Stimulated activated CD8-positive, alpha-beta memory T cell treated with anti-CD3 and anti-CD28 coated beads, Interleukin-15, amount 100 ng/mL, for 24 hours (primary cell): ENCODE data around the gene SLC7A14.

Source experiments
- DNase-seq: peaks from one replicate; pipeline ENCODE4 v3.0.0-alpha.2; 2020; ENCODE audit warnings: low read depth

SLC7A14 gene

DNA sequence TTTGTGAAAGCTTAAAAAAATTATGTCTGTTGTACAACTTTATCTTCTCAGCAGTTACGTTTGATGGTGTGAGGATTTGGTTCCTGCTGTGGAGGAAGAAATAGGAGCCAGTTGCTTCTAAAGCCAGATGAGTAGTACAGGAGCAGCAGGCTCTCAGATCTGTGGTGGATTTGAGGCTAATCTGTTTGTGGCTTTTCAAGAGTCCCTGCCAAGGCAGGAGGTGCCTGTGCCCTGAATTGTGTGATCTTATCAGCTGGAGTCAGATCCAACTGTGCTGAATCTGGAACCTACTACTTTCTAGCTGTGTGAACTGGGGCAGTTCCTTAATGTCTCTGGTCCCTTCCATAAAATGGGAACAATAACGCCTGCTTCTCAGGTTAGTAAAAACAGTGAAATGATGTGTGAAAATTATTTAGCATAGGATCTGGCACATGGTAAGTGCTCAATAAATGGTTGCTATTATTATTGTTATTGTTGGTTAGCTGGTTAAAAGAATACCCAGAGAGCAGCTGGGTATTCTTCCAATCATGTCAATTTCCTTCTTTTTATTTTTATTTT, 159.6 kb downstream of the SLC7A14 start:
- DNase-seq = no peak

DNA sequence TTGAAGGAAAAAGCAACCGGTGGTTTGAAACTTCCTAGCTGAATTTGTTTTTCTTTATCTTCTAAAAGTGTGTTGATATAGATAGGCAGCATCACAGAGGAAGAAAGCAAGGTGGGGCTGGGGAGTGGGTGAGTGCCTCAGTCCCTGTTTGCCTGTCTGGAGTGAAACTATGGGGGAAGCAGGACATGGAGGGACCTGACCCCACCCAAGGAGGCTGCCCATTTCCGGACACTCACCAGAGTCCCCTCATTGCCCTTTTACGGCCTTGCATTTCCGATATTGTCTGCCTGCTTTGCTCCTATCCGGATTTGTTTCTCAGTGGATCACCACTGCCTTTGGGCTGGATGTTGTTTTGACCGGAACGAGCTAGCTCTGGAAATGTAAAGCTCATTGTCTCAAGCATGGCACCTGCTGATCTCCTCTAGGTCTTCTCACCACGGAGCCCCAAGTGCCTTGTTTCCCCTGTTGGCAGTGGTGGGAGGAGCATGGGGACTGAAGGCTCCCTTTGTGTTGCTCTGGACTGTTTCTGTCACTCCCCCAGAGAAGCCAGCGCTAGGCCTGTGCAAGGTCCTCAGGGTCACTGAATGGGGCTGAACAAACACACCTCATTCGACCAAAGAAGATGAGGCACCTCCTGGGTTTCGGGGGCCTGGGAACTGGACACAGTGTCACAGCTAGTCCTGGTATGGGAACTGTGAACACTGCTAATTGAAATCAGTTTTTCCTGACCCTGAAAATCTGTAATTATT, 160.2 kb downstream of the SLC7A14 start:
- no peak for DNase-seq

DNA sequence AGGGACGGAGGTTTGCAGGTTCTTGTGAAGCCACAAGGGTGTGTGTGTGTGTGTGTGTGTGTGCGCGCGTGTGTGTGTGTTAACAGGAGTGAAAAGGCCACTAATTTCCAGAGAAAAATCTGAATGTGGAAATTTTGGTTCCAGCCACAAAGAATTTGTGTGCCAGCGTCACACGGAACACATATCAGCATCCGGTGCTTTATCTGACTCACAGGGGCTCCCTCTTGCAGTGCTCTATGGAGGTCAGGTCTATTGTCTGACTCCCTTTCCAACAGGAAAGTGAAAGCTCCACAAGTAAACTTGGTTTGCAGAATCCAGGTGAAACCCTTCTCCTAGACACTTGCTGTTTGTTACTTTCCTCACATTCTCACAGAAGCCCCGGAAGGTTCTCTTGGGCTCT, 161.0 kb downstream of the SLC7A14 start:
- DNase-seq = no peak

DNA sequence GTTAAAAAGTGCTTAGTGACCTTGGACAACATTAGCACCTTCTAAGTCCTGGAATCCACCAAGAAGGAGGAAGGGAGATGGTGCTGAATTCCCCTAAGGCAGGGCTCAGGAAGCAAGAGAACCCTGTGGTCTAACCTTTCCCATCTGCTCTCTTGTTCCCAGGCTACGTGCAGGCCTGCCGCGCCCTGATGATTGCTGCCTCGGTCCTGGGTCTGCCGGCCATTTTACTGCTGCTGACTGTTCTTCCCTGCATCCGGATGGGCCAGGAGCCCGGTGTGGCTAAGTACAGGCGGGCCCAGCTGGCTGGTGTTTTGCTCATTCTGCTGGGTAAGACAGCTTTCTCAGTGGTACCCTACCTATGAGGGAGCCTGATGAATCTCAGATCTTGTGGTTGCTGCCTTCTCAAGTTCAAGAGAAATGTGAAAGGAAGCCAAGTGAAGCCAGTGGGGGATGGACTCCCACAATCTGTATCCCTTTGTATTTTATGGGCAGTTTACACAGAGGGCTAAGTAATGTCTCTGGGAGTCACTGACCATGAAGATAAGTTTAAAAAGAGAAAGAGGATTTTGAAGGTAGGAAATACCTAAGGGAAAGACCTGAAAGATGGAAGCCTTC, 162.8 kb downstream of the SLC7A14 start:
- DNase-seq = no peak

DNA sequence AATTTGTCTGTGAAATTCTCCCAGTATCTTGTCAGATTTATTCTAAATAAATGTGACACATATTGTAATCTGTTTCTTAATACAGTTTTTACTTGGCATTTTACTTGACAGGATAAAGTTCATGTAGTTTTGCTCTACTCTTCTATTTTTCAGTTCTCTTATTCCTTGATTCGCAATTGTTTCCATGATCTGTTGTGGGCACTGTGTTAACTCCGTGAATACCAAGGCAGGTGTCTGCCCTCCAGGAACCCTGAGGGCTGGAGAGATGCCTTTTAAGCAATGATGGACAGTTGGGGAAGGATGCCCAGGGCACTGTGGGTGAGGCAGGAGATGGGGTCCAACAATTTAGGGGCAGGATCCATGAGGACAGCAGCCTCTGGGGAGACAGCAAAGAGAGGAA, 164.1 kb downstream of the SLC7A14 start:
- DNase-seq = no peak

DNA sequence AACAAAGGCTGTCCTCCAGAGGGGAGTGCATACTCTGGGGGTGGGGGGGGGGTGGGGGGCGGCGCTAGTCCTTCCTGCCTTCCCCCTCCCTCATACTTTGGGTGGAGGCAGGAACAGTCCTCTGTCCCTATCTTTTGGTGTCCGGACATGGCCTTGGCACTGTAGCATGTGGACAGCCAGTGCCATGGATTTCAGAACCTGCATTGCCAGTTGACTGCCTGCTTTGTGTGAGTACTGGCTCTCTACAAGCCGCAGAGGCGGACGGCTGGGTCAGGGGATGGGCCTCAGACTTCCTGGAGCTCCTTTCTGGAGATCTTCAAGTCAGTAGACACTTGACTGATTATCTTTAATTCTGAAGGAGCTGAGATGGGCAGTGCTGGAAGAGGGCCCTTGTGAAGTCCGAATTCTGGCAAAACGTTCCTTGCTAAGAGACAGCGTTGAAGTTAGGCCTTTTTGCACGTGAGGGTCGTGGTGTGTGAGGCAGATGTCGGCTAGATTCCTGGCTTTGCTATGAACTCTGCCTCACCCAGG, 164.7 kb downstream of the SLC7A14 start:
- no peak for DNase-seq

DNA sequence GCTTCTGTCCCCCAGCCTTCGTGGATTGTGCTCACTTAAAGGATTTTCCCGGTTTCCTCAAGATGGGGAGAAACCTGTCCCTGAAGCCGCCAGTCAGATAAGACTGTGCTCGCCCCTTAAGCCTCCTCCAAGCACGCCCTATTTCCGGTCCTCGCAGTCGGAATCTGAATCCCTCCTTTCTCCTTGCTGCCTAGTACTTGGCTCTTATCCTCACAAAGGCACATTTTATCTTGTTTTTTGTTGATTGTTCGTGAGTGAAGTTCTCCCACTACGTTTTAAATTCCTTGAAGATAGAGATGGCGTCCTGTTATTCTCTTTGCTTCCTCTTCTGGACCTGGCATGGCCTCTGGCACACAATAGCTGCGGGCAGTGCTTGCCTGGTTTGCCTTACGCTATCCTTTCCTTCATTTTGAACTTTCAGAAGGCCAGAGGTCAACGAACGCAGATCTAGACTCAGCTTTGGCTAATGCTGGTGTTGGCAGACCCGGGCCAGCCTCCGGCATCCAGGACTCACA, 165.5 kb downstream of the SLC7A14 start:
- no peak for DNase-seq

DNA sequence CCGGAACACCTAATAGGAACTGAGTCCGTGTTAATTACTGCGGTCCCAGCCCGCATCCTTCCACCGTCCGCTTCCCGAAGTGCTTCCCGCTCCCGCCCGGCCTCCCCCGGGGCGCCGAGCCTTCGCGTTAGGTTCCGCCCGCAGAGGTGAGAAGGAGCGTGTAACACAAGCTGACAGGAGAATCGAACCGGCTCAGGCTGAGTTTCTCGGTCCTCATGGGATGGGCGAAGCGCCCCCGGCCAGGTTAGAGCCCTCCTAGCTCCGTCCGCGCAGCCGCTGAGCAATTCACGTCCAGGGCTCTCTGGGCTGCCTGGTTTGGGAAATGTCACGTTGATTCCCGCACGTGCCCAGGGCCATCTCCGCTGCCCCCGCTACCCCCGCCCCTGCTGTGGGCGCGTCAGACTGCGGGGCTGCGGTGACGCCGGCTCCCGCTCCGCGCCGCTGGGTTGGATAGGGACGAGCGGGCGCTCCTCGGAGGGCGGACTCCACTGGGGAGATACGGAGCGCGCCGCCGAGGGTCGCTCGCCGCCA, 166.3 kb downstream of the SLC7A14 start:
- DNase-seq = no peak

DNA sequence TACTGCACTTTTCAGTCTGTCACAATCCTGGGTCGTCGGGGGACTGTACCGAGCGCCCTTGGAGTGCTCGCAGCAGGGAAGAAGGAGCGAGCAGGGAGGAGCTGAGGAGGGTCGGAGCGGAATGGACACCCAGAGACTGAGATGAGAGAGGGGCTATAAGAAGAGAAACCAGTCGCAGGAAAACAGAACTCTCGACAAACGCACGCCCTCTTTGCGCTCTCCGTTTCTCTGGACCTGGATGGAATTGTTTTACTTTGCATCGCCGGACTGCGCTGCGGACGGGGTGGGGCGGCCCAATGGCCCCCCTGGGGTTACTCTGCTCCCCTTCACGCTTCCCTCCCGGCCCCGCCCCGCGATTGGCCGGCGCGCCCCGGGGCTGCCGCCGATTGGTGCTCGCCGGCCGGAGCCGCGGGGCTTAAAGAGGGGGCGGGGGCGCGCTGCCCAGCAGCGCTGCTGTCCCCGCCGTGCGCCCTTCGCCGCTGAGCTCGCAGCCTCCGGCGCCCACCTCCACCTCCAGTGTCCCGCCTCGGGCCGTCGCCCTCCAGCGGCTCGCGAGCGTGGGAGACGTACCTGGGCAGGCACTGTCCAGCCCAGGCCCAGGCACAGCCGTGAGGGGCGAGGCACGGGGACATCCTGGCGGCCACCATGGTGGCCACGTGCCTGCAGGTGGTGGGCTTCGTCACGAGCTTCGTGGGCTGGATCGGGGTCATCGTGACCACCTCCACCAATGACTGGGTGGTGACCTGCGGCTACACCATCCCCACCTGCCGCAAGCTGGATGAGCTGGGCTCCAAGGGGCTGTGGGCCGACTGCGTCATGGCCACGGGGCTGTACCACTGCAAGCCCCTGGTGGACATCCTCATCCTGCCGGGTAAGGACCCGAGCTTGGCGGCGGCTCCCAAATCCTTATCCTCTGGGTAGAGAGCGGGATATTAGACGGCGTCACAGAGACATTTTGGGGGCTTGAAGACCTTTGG, 167.2 kb downstream of the SLC7A14 start, which contains the start of gene CLDN11:
Gene CLDN11, plus strand, starts transcription at position 447 of the 977 bp plus-strand sequence. Its CDS starts 199 bp downstream, at position 646.
- DNase-seq = no peak

DNA sequence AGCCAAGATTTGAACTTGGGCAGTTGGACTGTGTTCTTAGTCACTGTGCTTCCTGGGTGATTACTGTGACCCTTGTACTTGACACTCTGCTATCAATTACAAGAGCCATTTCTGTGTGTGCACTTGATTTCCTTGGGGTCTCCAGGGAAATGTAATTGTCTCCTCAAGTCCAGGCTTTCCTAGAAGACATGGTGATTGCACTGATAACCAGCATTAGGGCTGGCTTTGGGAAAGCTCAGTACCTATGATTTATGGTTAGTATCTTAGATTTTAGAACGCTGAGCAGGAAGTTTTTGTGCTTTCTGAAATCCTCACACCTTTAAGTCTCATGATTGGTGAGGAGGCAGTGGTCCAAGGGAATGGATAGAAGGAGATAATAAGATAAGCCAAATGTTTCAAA, 168.8 kb downstream of the SLC7A14 start:
- no peak for DNase-seq

DNA sequence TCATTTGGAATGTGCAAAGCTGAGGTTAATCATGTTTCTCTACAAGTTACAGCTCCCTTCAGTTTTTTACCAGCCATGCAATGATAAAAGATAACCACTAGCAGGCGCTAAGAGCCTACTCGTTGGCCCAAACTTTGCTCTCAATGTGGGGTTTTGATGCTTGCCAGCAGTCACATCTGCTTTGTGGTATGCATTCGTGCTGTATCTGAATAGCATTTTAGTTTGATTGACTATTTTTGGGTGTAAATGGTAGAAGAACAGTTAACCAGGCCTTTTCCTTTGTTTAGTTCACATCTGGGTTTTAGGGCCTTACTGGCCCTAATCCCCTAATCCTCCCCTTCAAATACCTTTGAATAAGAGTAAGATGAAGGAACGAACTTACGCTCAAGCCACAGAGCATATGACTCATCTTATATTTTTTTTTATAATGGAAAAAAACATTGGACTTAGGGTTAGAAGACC, 171.6 kb downstream of the SLC7A14 start:
- DNase-seq = no peak

DNA sequence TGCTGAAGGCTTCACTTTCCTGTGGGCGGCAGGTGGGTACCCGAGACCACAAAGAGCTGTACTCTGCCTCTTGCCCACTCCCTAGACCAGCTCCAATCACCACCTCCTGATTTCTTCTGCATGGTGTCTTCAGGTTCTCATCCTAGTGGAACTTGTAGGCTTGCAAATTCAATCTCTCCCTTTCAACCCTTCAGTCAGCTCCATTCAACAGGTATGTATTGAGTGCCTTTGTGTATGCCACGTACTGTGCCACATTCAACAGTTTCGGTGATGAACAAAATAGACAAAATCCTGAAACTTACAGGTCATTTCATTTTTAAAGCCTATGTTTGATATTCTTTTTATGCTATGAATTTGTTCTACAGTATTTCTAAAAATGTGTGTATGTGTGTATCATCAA, 172.6 kb downstream of the SLC7A14 start:
- no peak for DNase-seq

DNA sequence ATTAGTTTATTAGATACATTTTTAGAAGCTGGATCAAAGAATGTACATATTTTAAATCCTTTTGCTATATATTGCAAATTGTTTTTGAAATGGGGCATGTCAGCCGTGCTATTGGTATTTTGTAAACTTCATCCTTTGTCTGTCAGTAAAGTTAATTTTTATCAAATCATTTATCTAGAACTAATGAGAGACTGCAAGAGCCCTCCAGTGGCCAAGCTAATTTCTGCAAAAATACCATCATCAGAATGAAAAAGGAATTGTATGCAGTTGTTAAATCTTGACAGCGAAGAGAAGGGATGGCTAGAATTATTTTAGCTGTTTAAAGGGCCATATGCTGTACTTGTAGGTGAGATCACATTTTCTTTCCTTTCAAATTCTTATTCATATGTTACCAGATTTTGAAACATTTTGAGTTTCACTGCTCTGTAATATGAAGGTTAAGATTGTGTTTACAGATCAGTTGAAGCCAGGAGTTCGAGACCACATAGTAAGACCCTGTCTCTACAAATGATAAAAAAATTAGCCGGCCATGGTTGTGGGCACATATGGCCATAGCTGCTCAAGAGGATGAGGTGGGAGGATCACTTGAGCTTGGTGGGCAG, 175.3 kb downstream of the SLC7A14 start:
- no peak for DNase-seq
